Measurements from ENCODE around the gene CMC1.
"Not testable (repeated sequence)": the region's sequence is repeated elsewhere in the genome, so short reads cannot be mapped to it uniquely, and the experiment has no call there.

Gene CMC1, protein sequence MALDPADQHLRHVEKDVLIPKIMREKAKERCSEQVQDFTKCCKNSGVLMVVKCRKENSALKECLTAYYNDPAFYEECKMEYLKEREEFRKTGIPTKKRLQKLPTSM

DNA sequence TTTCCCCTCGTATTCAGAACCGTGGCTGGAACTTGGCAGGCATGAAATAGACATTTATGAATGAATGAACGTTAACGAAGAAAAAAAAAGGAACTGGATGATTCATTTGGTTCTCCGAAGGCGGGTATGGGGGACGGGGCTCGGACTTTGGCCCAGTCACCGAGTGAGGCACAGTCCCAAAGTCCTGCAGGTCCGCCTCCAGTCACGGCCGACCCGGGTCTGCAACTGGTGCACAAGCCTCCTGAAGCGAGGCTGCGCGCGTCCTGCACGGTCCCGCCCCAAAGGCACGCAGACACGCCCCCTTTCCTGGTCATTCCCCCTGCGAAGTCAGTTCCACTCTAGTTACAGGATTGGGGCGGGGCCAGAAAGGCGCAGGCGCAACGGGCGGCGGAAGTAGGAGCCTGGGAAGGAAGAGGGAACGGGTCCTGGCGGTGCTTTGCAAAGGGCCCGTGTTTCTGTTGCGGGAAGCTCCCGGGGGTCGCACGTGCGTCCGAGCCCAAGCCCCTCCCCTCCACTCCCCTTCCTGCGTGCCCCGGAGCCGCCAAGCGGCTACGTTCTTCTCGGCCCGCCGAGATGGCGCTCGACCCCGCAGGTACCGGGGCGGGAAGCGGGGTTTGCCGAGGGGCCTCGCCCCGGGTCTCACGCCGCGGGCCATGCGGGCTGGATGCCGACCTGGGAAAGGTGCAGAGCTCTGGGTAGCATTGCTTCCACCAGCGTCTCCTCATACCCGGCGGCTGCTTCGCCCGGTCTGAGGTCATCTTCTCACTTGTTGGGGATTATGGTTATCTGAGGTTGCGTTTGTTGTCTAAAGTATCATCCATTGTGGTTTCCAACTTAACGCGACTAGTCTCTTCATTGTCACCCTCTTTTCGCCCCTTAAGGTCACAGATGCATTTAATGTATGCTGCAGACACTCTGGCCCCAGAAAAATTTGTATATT, at the start of gene CMC1:
Gene CMC1 (plus strand): TSS at position 399 of the 940 bp plus-strand sequence. CDS start 175 bp downstream, at position 574.
- in situ Hi-C loops (cut with MboI; ENCODE audit: low sequenced_read_pairs): no loop called here

DNA sequence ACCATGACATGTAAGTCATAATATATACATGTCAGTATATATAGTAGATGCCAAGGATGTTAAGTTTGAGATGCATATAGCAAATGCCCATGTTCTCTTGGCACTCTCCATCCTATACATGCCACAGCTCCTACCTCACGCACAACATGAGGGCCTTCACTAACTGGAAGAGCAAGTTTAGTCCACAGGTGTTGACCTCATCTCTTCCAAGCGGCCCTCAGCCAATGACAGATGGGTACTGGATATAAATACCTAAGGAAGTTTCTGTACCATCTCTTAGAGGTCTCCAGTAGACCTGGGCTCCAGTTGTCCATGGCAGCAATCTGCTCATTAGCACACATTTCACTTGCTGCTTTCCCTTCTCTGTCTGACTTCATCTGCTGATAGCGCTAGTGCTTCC, 43.3 kb upstream of the CMC1 start:
- in situ Hi-C loops (cut with MboI; ENCODE audit: low sequenced_read_pairs): no loop called here

DNA sequence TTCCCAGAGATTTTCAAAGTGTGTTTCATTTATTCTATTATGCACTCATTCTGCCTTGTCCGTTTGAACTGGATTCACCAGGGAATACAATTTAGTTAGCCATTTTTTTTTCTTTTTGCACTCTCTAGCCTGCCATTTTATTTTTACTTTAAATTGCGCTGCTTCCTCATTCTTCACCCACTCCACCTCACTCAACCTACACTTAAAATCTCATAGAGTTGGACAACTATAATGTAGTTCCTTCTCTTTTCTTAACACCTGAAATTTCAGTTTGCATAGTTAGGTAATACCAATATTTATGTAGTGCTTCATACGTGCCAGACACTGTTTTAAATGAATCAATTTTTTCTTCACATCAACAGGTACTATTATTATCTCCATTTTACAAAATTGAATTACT, 42.4 kb upstream of the CMC1 start:
- in situ Hi-C loops (cut with MboI; ENCODE audit: low sequenced_read_pairs): no loop called here

DNA sequence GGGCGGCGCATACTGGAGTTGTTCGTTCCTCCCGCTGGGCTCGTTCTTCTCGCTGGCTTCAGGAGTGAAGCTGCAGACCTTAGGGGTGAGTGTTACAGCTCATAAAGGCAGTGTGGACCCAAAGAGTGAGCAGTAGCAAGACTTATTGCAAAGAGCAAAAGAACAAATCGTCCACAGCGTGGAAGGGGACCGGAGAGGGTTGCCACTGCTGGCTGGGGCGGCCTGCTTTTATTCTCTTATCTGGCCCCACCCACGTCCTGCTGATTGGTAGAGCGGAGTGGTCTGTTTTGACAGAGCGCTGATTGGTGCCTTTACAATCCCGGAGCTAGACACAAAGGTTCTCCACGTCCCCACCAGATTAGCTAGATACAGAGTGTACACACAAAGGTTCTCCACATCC, 41.8 kb upstream of the CMC1 start:
- in situ Hi-C loops (cut with MboI; ENCODE audit: low sequenced_read_pairs): not testable (repeated sequence)

DNA sequence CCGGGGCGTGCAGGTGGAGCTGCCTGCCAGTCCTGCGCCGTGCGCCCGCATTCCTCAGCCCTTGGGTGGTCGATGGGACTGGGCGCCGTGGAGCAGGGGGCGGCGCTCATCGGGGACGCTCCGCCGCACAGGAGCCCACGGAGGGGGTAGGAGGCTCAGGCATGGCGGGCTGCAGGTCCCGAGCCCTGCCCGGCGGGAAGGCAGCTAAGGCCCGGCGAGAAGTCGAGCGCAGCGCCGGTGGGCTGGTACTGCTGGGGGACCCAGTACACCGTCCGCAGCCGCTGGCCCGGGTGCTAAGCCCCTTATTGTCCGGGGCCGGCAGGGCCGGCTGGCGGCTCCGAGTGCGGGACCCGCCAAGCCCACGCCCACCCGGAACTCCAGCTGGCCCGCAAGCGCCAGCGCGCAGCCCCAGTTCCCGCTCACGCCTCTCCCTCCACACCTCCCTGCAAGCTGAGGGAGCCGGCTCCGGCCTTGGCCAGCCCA, 41.0 kb upstream of the CMC1 start:
- in situ Hi-C loops (cut with MboI; ENCODE audit: low sequenced_read_pairs): not testable (repeated sequence)

DNA sequence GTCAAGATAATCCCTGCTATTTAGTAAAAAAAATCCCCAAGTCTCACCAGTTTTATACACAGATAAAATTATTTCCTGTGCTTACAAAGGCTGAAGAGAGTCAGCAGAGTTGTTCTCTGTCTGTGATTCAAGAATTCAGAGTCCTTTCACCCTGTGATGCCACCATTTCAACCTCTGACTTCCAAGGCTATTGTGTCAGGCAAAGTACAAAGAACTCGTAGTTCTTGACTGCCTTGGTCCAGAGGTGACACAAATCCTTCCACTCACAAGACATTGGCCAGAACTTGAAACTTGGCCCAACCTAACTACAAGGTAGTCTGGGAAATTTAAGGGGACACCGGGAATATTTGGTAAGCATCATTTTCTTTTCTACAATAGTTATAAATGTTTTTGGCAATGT, 34.9 kb upstream of the CMC1 start:
- in situ Hi-C loops (cut with MboI; ENCODE audit: low sequenced_read_pairs): no loop called here

DNA sequence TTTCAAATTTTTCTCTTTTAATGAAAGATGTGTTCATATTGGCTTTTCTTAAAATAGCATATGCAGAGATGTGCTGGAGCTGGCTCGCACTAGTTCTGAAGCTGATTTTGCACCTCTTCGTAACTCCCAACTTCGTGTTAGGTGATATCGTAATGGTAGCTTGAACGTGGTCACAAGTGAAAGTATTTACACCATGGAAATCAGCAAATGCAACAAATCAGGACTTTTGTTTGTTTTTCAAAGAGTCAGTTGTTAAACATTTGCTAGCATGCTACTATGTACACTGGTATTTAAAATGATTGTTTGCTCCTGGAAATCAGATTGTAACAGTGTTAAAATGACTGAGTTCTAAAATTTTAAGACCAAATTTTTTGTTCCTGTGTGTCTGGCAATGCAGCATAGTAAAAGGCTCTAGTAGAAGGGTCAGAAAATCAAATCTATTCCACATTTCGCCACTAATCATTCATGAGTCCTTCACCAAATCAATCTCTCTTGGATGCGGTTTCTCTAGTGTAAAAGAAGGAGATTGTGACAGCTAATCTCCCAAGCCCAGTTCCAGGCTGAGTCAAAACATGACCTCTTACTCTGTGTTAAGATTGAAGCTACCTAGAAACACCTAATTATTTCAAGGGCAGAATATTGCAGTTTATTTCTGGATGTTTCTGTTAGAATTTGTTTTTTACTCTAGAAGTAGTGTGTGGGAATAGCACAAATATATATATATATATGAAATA, 34.3 kb upstream of the CMC1 start:
- in situ Hi-C loops (cut with MboI; ENCODE audit: low sequenced_read_pairs): no loop called here

DNA sequence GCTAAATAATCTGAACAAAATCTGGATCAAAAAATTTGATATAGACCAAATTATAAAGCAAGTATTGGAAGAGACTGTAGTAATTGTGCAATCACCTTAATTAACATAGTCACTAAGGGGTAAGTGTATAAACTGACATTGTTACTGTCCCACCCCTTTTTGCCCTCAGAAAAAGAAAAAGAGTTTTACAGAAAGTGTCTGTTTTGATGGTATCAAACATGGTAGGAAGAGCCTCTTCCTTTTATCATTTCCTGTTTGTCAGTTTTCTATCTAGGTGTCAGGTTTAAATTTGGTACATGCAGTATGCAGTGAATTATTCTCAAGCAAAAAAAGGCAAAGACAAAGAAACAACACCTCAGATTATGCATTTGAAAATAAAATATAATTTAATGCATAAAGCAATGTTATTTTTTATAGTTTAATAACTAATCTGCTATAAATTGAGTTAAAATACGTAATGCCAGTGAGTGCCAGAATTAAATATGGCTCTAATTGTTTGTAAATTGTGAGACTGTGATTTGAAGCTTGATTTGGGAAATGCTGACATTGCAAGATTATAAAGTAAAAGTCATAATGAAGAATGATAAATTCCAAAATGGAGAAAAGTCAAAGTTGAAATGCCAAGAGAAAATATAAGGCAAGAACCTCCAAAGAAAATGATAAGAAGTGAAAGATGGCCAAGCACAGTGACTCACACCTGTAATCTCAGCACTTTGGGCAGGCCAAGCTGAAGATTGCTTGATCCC, 30.3 kb upstream of the CMC1 start:
- in situ Hi-C loops (cut with MboI; ENCODE audit: low sequenced_read_pairs): no loop called here

DNA sequence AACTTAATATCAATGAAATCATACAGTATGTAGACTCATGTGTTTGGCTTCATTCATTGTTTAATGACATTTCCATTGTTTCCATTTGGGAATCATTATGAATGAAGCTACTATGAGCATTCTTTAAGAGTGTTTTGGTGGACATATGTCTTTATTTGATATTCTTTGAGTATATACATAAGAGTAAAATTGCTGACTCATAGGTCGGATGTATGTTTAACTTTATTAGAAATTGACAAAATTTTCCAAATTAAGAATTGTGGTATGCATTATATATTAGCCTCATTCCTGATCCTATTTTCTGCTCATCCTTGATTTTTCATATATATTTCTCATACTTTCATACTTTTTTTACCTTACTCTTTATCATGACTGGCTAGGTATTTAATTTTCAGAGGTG, 28.7 kb upstream of the CMC1 start:
- in situ Hi-C loops (cut with MboI; ENCODE audit: low sequenced_read_pairs): no loop called here

DNA sequence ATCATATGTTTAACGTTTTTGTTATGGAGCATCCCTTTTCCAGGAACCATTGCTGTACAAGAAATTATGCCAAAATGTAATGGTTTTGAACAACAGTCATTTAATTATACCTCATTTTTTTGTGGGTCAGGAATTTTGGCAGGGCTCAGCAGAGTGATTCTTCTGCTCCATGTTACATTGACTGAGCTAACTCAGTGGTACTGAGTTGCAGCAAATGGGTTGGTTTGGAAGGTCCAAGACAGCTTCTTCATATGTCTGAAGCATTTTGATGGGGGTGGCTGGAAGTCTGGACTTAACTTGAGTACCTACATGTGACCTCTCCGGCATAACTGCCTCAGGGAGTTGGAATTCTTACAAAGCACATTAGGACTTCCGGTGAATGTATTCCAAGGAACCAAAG, 26.0 kb upstream of the CMC1 start:
- in situ Hi-C loops (cut with MboI; ENCODE audit: low sequenced_read_pairs): no loop called here

DNA sequence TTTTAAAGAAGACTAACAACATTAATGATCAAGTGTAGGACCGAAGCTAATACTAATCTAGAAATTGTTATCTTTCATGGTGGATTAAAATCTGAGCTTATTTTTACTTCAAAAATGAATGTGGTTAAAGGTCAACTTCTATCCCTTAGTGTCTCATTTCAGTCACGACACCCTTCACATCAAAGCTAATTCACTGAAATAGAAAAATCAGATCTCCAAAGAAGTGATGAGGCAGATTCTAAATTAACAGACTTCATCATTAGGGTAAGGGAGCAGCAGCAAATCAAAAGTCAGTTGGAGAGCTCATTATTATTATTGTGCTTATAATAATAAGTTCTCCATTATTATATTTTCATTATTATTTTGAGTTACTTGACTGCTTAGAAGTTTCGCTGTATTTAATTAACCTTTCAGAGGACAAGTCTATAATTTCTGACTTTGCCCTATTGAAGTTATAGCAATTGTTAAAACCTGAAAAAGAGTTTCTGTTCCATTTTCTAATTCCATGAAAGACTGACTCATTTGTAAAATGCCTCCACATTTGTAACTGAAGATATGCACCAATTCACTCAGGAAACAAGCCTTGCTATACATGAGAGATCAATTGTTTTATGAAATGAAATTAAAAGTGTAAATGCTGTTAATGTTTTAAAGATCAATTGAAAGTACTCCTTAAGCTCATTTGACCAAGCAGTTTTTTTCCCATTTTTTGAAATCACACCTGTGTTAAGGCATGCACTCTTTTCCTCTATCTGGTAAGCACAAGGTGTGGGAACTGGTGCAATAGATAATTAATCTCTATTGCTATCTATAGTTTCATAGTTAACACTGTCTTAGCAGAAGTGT, 23.1 kb upstream of the CMC1 start:
- in situ Hi-C loops (cut with MboI; ENCODE audit: low sequenced_read_pairs): no loop called here

DNA sequence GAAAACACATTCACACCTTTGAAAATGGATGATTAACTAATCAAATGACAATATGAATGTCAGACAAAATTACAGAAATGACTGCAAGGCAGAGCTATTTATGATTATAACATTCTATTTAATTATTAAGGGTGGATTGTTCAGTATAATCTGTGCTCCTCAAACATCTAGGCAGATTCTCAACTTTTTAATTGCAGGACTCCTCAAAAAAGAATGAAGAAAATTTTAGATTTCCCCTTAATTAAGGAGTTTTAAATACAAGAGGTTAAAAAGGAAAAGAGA, 22.6 kb upstream of the CMC1 start:
- in situ Hi-C loops (cut with MboI; ENCODE audit: low sequenced_read_pairs): no loop called here

DNA sequence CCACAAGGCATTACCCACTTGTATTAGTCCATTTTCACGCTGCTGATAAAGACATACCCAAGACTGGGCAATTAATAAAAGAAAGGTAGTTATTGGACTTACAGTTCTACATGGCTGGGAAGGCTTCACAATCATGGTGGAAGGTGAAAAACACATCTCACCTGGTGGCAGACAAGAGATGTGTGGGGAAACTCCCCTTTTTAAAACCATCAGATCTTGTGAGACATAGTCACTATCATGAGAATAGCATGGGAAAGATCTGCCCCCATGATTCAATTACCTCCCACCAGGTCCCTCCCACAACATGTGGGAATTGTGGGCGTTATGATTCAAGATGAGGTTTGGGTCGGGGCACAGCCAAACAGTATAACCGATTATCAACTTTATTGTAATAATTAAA, 17.0 kb upstream of the CMC1 start:
- in situ Hi-C loops (cut with MboI; ENCODE audit: low sequenced_read_pairs): no loop called here

DNA sequence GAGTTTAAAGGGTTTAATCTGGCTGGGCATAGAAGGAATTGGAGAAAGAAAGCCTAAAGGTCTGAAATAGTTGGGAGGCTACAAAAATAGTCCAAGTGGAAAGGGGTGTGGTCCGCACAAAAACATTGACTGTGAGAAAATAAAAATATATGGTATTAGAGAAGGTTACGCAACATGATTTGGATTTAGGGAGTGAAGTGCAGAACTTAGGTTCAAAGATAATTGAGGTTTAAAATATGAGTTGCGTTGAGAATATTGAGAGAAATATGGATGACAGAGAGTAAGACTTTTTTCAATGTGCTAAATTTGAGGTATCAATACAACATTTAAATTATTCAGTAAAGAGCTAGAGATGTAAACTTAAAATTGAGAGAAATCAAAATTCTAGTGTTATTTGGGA, 15.4 kb upstream of the CMC1 start:
- in situ Hi-C loops (cut with MboI; ENCODE audit: low sequenced_read_pairs): no loop called here

DNA sequence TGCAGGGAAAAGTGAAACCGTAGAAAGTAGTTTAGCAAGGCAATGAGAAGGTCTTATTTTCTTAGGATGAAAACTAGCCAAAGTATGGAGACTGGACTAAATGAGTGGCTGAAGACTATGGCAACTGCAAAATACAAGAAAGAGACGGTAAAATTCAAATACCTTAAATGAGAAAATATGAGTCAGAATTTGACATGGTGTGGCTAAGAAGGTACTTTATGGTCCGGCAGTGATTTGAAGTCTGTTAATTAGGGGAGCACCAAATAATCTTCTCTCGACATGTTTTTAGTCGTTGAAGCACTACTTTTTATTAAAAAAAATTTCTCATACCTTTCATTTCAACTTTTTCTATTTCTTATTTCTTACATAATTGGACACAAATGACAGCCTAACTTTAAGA, 12.8 kb upstream of the CMC1 start:
- in situ Hi-C loops (cut with MboI; ENCODE audit: low sequenced_read_pairs): no loop called here

DNA sequence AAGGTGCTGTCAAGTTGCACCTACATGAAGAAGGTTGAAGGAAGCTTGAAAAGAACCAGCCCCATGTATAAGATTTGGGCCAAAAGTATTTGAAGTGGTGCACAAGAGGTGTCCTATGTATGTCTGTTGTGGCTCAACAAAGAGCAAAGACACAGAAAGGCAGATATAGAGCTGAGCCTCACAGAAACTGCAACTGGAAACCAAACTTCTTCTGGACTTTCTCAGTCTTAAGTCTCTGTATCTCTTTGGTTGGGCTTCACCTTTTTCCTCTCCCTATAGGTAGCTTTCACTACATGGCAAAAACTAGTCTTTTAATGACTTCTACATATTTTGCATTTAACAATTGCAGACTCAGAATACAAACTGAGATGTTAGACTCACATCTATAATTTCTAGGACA, 8.8 kb upstream of the CMC1 start:
- in situ Hi-C loops (cut with MboI; ENCODE audit: low sequenced_read_pairs): no loop called here

DNA sequence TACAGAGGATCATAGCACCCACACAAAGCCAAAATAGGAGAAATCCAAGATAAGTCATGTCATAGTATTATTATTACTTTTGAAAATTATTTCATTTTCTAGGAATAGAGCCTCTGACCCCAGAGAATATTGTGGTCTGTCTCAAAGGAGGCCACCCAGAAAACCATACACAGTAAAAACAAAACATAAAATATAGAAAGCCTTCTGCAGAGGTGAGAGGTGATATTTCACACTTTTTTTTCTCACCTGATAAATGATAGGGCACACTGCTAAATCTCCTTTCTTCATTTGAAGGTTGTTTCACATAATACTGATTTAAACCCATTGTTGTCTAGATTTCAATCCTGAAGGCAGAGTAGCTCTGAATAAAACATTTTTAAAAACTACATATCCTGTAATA, 7.0 kb upstream of the CMC1 start:
- in situ Hi-C loops (cut with MboI; ENCODE audit: low sequenced_read_pairs): no loop called here

DNA sequence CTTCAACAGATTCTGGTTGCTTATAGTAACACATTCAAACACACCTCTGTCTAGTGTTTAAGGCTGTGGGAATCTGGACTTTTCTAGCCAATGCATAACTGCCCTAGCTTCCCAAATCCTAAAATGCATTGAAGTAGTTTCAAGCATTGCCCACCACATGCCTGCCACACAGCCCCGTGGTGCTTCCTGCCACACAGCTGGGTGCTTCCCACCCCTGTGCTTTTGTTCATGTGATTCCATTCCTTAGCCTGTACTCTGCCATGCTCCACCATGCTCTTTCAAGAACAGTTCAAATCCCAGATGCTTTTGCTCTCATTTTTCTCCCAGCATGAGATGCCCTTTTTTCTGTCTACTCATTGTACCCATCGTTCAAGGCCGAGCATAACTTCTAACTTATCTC, 2.3 kb upstream of the CMC1 start:
- in situ Hi-C loops (cut with MboI; ENCODE audit: low sequenced_read_pairs): no loop called here

DNA sequence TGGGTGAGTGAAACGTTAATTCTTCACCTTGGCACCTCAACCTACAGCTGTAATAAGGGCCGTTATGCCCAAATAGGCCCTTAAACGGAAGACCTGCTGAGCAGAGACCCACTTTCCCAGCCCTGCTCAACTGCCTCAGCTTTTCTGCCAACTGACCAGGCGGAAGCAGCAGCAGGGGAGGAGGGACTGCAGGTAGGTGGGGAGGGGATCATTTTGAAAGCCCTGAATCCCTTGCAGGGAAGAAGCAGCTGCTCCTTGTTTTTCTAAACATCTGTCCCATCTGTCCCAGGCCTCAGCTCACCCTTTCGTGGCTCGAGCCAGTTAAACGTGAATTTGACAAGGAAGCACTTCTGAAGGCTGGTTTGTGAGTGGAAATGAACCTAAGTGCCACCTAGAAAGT, 978 bp upstream of the CMC1 start:
- in situ Hi-C loops (cut with MboI; ENCODE audit: low sequenced_read_pairs): no loop called here

DNA sequence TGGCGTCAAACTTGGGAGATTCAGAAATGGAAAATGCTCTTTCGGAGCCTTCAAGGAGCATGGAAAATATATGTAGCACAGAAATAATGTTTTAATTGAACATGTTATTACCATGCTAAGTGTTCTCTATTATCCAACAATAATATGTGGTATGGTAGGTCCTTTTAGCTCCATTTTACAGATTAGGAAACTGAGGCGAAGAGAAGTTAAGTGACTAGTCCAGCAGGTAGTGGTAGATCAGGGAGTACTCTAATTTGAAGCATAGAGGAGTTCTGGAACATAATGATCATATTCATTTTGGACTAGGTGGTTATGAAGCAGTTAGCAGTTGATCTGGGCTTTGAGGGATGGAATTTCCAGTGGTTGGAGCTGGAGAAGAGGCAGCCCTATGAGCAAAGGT, 1.1 kb downstream of the CMC1 start:
- in situ Hi-C loops (cut with MboI; ENCODE audit: low sequenced_read_pairs): no loop called here

All from hTERT RPE-1 (cell line).